ENCODE measurements around the gene MED23.

Gene MED23

GRCh38 chr6:131638013-131638412 is 10.0 kb upstream of the MED23 start:
- no peak for DNase-seq

- no peak for DNase-seq
Measured at GRCh38 chr6:131636880-131637792, 9.1 kb upstream of the MED23 start, which contains the start of gene ENPP3. Gene ENPP3 (plus strand): TSS chr6:131637302. CDS start chr6:131637385, 83 bp downstream.

DNA sequence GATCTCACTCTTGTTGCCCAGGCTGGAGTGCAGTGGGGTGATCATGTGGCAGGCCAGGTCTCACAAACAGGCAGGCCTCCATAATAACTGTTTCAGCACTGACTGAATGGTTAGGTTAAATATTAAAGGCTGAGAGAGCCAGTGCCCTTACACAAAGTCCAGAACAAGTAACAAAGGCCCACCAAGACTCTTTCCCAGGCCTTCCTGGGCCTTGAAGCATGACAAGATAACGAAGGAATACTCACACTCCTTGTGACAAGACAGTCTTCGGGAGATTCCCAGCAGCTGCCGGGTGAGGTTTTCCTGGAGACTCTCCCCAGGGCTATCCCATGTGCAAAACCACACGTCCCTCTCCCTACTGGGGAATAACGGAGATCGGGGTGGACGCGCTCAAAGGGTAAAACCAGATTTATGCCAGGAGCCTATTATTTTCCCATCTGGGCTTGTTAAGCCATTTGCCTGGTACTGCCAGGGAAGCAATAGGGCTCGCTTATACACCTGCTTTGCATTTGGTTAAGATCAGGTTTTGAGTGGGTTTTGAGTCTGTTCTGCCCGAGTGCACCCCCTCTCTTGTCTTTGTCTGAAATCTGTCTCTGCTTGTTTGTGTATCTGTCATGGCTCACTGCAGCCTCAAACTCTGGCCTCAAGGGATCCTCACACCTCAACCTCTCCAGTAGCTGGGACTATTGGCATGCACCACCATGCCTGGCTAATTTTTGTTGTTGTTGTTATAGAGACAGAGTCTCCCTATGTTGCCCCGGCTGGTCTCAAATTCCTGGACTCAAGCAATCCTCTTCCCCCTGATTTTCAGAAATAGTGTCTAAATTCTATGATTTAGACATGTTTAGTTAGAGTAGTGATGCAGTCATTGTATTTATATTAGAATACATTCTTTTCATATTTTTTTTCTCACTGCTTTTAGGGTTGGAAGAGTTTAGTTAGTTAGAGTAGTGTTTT is 7.6 kb upstream of the MED23 start:
- no peak for DNase-seq

DNA sequence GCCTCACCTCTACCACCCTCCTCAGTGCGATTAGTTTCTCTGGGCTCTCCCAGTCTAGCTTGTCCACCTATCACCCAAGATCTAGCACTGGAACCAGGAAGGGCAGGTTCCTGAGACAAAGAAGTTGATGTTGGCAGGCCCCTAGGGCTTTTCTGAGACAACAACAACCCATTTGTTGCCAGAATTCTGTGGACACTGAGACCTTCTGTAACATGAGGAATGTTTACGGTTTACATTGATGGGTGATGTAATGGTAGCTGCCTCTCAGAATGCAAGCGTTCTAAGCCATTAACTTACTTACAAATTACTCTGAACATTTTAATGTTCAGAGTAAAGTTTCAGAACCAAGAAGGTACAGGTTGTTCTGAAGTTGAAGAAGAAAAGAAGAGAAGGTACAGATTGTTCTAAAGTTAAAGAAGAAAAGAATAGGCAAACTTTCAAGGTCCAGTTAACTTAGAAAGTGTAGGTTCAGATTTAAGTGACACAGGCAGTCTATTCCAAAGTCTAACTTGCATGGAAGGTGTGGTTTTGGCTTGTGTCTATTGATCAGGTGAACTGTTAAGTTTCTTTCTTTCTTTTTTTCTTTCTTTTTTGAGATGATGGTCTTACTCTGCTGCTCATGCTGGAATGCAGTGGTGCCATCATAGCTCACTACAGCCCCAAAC is 3.7 kb upstream of the MED23 start:
- DNase-seq: no peak

DNA sequence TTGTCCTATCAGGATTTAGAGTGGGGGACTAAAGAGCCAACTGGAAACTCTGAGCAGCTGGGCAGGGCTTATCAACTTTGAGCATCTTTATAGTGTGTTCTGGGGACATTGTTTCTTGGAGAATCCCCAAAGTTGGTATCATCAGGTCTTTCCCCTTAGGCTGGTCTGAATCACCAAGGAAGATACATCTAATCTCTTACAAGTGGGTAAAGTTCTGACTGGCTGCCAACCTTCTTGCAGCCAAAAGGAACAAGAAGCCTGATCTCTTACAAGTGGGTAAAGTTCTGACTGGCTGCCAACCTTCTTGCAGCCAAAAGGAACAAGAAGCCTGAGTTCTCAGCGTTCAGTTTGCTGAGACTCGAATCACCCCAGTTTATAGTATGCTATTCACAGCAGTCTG is 1.6 kb upstream of the MED23 start:
- DNase-seq: peak; percentile 15

GRCh38 chr6:131628726-131629125 is 684 bp upstream of the MED23 start:
- DNase-seq: no peak

DNA sequence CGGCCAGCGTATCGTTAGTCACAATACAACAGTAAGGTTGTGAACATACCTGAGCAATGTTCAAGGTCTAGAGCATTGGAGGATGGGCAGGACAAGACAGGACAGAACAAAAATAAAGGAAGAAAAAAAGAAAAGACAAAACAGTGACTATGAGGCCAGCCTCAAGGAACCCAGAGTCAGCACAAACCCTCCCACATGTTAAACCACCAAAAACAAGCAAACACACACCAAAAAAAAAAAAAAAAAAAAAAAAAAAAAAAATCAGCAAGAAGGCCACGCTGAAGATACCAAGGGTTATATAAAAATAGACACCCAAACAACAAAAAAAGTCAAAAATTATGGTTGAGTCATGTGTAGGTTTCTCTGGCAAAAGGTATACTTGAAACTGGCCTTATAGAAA is 12.8 kb downstream of the MED23 start:
- DNase-seq: no peak

- DNase-seq: no peak
Measured at GRCh38 chr6:131613296-131613925, 14.6 kb downstream of the MED23 start.

DNA sequence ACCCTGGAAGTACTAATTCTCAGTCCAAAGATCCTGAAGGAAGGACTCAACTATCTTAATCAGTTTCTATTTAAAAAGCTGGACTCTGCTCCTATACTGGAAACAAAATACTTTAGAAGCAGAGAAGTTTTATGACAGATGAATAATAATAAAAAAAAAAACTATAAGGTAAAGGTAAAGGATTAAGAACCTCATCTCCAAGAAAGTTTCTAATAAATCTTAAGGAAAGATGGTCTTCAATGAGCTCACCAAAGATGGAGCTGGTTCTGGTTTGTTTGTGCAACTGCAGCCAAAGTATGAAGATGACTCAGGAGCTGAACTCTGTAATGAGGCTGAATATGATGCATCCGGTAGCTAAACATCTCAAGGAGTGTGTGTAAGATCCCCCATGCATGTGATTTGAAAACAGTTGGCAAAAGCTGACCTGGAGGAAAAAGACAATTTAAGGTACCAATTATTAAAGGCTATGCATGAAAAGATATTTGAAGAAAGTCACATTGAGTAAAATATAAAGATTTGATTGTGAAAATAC is 25.2 kb downstream of the MED23 start:
- no peak for DNase-seq

- DNase-seq: no peak
Measured at GRCh38 chr6:131600716-131601115, 27.3 kb downstream of the MED23 start.

GRCh38 chr6:131597446-131597845 is 30.6 kb downstream of the MED23 start:
- DNase-seq: no peak

DNA sequence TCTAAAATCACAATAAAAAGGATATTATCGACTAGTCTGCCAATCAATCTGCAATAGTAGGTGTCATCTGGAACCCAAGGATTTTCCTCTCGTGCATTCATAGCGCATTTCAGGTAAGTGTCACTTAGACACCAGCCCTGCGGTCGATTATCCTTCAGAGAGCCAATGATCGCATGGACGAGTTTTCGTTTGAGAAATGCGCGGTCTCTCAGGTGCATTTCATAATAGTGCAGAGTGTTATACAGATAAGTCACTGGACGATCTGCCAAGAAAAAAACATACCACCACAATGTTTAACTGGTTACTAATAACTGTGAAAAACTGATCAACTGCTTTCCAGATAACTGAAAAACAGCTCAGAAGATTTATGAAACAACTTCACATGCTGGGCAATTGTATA is 34.0 kb downstream of the MED23 start:
- no peak for DNase-seq

- no peak for DNase-seq
Measured at GRCh38 chr6:131592935-131593334, 35.1 kb downstream of the MED23 start.

GRCh38 chr6:131588643-131589042 is 39.4 kb downstream of the MED23 start:
- DNase-seq: no peak

GRCh38 chr6:131587909-131588308 is 40.1 kb downstream of the MED23 start:
- no peak for DNase-seq

DNA sequence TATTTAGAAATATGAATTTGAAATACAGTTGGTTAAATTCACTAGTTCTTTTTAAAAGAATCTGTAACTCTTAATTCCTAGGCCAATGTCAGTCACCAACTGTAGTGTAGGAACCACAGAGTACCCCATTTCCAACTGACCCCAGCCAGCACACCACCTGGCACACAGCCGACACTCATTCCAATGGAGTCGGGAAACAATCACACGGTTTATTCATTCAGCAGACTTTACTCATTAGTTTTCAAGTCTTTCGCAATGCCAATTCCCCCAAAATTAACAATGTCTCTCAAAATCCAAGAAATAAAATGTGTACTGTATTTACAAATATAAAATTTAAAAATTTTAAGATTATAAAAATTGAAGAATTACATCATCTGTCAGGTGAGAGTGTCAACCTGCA is 41.5 kb downstream of the MED23 start:
- DNase-seq: no peak

- DNase-seq: no peak
Measured at GRCh38 chr6:131581523-131581922, 46.5 kb downstream of the MED23 start.

- DNase-seq: no peak
Measured at GRCh38 chr6:131575834-131576478, 52.1 kb downstream of the MED23 start.

GRCh38 chr6:131574686-131575085 is 53.4 kb downstream of the MED23 start:
- no peak for DNase-seq

GRCh38 chr6:131574133-131574532 is 53.9 kb downstream of the MED23 start:
- DNase-seq: no peak

- DNase-seq: no peak
Measured at GRCh38 chr6:131572686-131573415, 55.2 kb downstream of the MED23 start, which contains the start of gene ARG1. Gene ARG1 (plus strand): TSS chr6:131573226. CDS start chr6:131573283, 57 bp downstream.
